HepG2 (cell line): ENCODE results near the gene NCOR2. TPM values are rescaled to one million over a fixed set of nuclear protein-coding genes. Genes with fewer than 3 reads are reported as not detected.

Experiments used
- ATAC-seq: fragments of 200-7000 bp; cut with Tn5 transposase; 3 replicates; pipeline ENCODE4 v1.9.1; 2020; ENCODE audit warnings: mild to moderate bottlenecking, moderate library complexity
- BruUV-seq: library from RNA; stranded (reverse); fragments of 400-500 nt; replicated peaks from 2 replicates; lab custom pipeline; 2021; lab: Mats Ljungman, UMichigan
- CTCF ChIA-PET: fragments of 300-600 bp; formaldehyde crosslinking; extraction: SDS; loops from one replicate; lab custom pipeline; 2021; ENCODE audit warnings: low total read pairs, inconsistent platforms, low intra/inter-chr PET ratio; lab: Yijun Ruan, JAX
- POLR2A ChIA-PET: fragments of 350-600 bp; sonication (Branson Sonifier 250); formaldehyde crosslinking; loops from one replicate; lab custom pipeline; 2020; ENCODE audit warnings: antibody characterized with exemption, inconsistent platforms; lab: Yijun Ruan, JAX
- DNase-seq: peaks from one replicate; pipeline ENCODE4 v3.0.0-alpha.2; 2015; ENCODE audit warnings: low spot score
- FAIRE-seq: peaks from 3 replicates; lab custom pipeline; 2011; peaks lifted over from hg19 to GRCh38; lab: Jason Lieb, UNC
- H2AFZ ChIP-seq: one replicate; pipeline ENCODE4 v1.6.1; 2011; ENCODE audit warnings: low read length, inconsistent platforms
- H3K27ac ChIP-seq: fragments of 300-600 bp; 3 replicates; pipeline ENCODE4 v1.8.0; 2011; ENCODE audit warnings: mixed run types, mild to moderate bottlenecking, mixed read lengths, low read length, inconsistent platforms; ENCODE audit not compliant: insufficient read depth; ENCODE audit errors: extremely low read length
- H3K27me3 ChIP-seq, 2 experiments: fragments of 200-600 bp in 1 of 2; 2 replicates in 1 of 2; 3 replicates in 1 of 2; pipeline versions ENCODE4 v1.6.0 to v1.8.0; 2011; ENCODE audit warnings: low read length in 2 of 2, mild to moderate bottlenecking in 2 of 2, moderate library complexity in 2 of 2, inconsistent platforms in 1 of 2; ENCODE audit not compliant: insufficient read depth in 2 of 2, control insufficient read depth in 1 of 2
- H3K36me3 ChIP-seq, 2 experiments: fragments of 200-600 bp in 1 of 2; replicated peaks in 1 of 2; 2 replicates in 1 of 2; 3 replicates in 1 of 2; pipeline versions ENCODE4 v1.5.1 to v1.8.0; 2011; ENCODE audit warnings: low read length in 2 of 2, inconsistent platforms in 1 of 2; ENCODE audit not compliant: insufficient read depth in 2 of 2, control insufficient read depth in 1 of 2
- H3K4me1 ChIP-seq: 2 replicates; pipeline ENCODE4 v1.5.1; 2012; ENCODE audit warnings: low read length, inconsistent platforms; ENCODE audit not compliant: insufficient read depth
- H3K4me2 ChIP-seq: 2 replicates; pipeline ENCODE4 v1.6.0; 2011; ENCODE audit warnings: low read depth, low read length, inconsistent platforms
- H3K4me3 ChIP-seq, 3 experiments: fragments of 200-600 bp in 1 of 3; sonication (generic), shearing (Covaris generic) in 1 of 3; replicated peaks in 1 of 3; 2 replicates each; pipeline ENCODE4 v1.5.1; 2011 to 2016; ENCODE audit warnings: low read length in 3 of 3, inconsistent platforms in 2 of 3, low read depth in 2 of 3, mild to moderate bottlenecking in 2 of 3, control low read depth in 1 of 3, mixed read lengths in 1 of 3; ENCODE audit not compliant: insufficient read depth in 1 of 3
- H3K79me2 ChIP-seq: one replicate; pipeline ENCODE4 v1.6.1; 2011; ENCODE audit warnings: low read length, inconsistent platforms; ENCODE audit not compliant: insufficient read depth
- H3K9ac ChIP-seq: 2 replicates; pipeline ENCODE4 v1.6.0; 2011; ENCODE audit warnings: mild to moderate bottlenecking, low read depth, low read length, inconsistent platforms; ENCODE audit not compliant: insufficient read depth
- H3K9me3 ChIP-seq: 2 replicates; pipeline ENCODE4 v1.5.1; 2012; ENCODE audit warnings: mild to moderate bottlenecking, low read length
- H4K20me1 ChIP-seq: 2 replicates; pipeline ENCODE4 v1.6.0; 2011; ENCODE audit warnings: inconsistent platforms, mild to moderate bottlenecking, low read length, moderate library complexity; ENCODE audit not compliant: insufficient read depth
- HIVEP1 ChIP-seq: sonication (generic); formaldehyde crosslinking; IDR thresholded peaks from 2 replicates; pipeline ENCODE4 v1.4.0; 2020; ENCODE audit warnings: mild to moderate bottlenecking, missing genetic modification reagents
- HNRNPK ChIP-seq: fragments of 200-400 bp; formaldehyde crosslinking; IDR thresholded peaks from 2 replicates; pipeline ENCODE4 v1.6.1; 2018; ENCODE audit warnings: low read length, low read depth, moderate library complexity, mild to moderate bottlenecking; ENCODE audit not compliant: poor library complexity, severe bottlenecking
- KLF9 ChIP-seq: IDR thresholded peaks from 2 replicates; pipeline ENCODE4 v1.6.1; 2016; ENCODE audit warnings: low read depth
- LCORL ChIP-seq, 2 experiments: fragments of 450-650 bp in 1 of 2; sonication (generic) in 1 of 2; formaldehyde crosslinking in 1 of 2; IDR thresholded peaks; 2 replicates each; pipeline versions ENCODE4 v1.5.0 to v1.6.1; 2017 to 2020; ENCODE audit warnings: antibody characterized with exemption in 1 of 2, missing genetic modification reagents in 1 of 2
- NFKBIZ ChIP-seq: IDR thresholded peaks from 2 replicates; pipeline ENCODE4 v1.6.1; 2018; ENCODE audit warnings: missing genetic modification reagents, missing compliant biosample characterization
- NR2F1 ChIP-seq, 2 experiments: fragments of 450-650 bp in 1 of 2; formaldehyde crosslinking in 1 of 2; IDR thresholded peaks; 2 replicates each; pipeline versions ENCODE4 v1.5.0 to v1.6.1; 2016 to 2020; ENCODE audit warnings: mild to moderate bottlenecking in 1 of 2, missing compliant biosample characterization in 1 of 2, missing genetic modification reagents in 1 of 2, moderate library complexity in 1 of 2
- NR2F6 ChIP-seq, 2 experiments: IDR thresholded peaks; 2 replicates each; pipeline ENCODE4 v1.6.1; 2016; ENCODE audit warnings: antibody characterized with exemption in 1 of 2, mild to moderate bottlenecking in 1 of 2
- PHF21A ChIP-seq: sonication (generic); formaldehyde crosslinking; IDR thresholded peaks from 2 replicates; pipeline ENCODE4 v1.5.0; 2020; ENCODE audit warnings: mild to moderate bottlenecking, missing genetic modification reagents
- RBM39 ChIP-seq: fragments of 200-400 bp; formaldehyde crosslinking; IDR thresholded peaks from one replicate; pipeline ENCODE4 v1.6.1; 2018; ENCODE audit warnings: antibody characterized with exemption, mild to moderate bottlenecking, low read depth, low read length; ENCODE audit not compliant: poor library complexity, severe bottlenecking
- TBX2 ChIP-seq: sonication (generic); formaldehyde crosslinking; IDR thresholded peaks from 2 replicates; pipeline ENCODE4 v1.5.0; 2020; ENCODE audit warnings: missing genetic modification reagents, mild to moderate bottlenecking, borderline replicate concordance
- TCF7 ChIP-seq: sonication (generic); IDR thresholded peaks from 2 replicates; pipeline ENCODE4 v1.6.1; 2016; ENCODE audit warnings: antibody characterized with exemption, low read depth
- U2AF2 ChIP-seq: fragments of 200-400 bp; formaldehyde crosslinking; IDR thresholded peaks from 2 replicates; pipeline ENCODE4 v1.6.1; 2017; ENCODE audit warnings: low read depth, mild to moderate bottlenecking, low read length
- ZBTB7B ChIP-seq: sonication (generic); formaldehyde crosslinking; IDR thresholded peaks from 2 replicates; pipeline ENCODE4 v1.4.0; 2020; ENCODE audit warnings: missing genetic modification reagents
- WGBS: methylation state at CpG from one replicate; pipeline ENCODE4 v1.1.6; 2017; ENCODE audit warnings: low lambda C conversion rate; 5-methylcytosine and 5-hydroxymethylcytosine counted together
- in situ Hi-C: cut with HindIII; loops from 2 replicates; pipeline ENCODE4 v1.10.0; 2017; ENCODE audit warnings: low pct_unique_long_range_greater_than_20kb; ENCODE audit not compliant: extremely low pct_ligation_motif_present
- intact Hi-C: fragments of 100-400 bp; cut with micrococcal nuclease; formaldehyde crosslinking; loops from one replicate; pipeline ENCODE4 v1.10.0; 2022; ENCODE audit not compliant: unreplicated experiment
- polyA plus RNA-seq, 8 experiments: library from polyadenylated mRNA; depleted of rRNA in 3 of 8; stranded (reverse) in 7 of 8; unstranded in 1 of 8; fragments of >200 nt; fragmentation: Illumina TruSeq in 4 of 8; extraction: Trizol in 4 of 8; gene quantifications; 2 replicates each; pipeline versions ENCODE4 v1.2.1 to v1.2.3, GENCODE V29; 2011 to 2016; ENCODE audit warnings: low read depth in 4 of 8, missing spikeins in 1 of 8, mixed read lengths in 1 of 8; ENCODE audit not compliant: insufficient read depth in 1 of 8
- total RNA-seq, 5 experiments: library from RNA; depleted of rRNA; stranded (reverse); fragments of >200 nt; fragmentation: Illumina TruSeq; extraction: Trizol; gene quantifications; 2 replicates each; pipeline ENCODE4 v1.2.3, GENCODE V29; 2016; ENCODE audit warnings: low read depth in 1 of 5
- TF ChIP-seq, protein P1 (sequence below): sonication (generic); formaldehyde crosslinking; IDR thresholded peaks from 2 replicates; pipeline ENCODE4 v1.9.0; 2022; ENCODE audit warnings: missing genetic modification reagents, mild to moderate bottlenecking, borderline replicate concordance
- TF ChIP-seq, protein P2 (sequence below): sonication (generic); formaldehyde crosslinking; IDR thresholded peaks from 2 replicates; pipeline ENCODE4 v1.5.0; 2020; ENCODE audit warnings: missing genetic modification reagents, mild to moderate bottlenecking, borderline replicate concordance
- TF ChIP-seq, protein P3 (sequence below): sonication (generic); formaldehyde crosslinking; IDR thresholded peaks from 2 replicates; pipeline ENCODE4 v1.5.0; 2020; ENCODE audit warnings: mild to moderate bottlenecking, missing genetic modification reagents

The NCOR2 gene
- total and polyA plus RNA-seq, 2 of the 13 experiments (the other 11 are each of a cell fraction or from before 2014, with no cell fraction given): 4.5 to 5.7 TPM

DNA sequence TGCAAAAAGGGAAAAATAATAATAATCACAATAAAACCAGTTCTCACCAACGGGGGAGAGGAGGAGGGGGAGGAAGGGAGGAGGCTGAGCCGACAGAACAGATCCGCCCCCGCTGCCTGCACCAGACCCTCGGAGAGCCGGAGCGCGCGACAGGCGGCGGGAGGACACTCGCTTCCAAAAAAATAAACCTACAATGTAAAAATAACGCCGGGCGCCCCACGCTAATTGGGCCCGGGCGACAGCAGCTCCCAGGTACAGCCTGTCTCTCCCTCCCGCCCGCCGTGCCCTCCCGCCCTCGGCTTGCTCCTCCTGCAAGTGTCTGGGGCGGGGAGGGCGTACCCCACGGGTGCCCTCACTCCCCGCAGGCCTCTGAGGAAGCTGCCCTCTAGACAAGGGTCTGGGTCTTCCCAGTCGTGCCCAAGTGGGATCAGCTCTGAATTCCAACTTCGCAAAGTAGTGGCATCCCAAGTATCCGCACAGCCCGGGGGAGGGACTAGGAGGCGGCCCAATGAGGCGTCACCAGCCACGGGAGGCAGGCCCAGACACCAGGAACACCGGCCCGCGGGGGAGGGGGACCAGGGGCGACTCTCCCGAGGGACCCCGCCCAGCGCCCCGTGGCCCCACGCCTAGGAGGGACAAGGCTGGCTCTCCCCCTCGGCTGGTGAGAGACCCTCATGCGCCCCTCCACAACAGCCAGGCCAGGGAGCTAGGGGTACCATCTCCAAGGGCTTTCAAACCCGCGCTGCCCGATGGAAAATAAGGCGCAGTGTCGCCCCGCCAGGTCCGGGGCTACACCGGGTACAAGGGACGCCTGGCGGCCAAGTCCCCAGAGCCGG lies 1.0 kb downstream of the NCOR2 start (continued):
- TF ChIP-seq, protein P1, sequence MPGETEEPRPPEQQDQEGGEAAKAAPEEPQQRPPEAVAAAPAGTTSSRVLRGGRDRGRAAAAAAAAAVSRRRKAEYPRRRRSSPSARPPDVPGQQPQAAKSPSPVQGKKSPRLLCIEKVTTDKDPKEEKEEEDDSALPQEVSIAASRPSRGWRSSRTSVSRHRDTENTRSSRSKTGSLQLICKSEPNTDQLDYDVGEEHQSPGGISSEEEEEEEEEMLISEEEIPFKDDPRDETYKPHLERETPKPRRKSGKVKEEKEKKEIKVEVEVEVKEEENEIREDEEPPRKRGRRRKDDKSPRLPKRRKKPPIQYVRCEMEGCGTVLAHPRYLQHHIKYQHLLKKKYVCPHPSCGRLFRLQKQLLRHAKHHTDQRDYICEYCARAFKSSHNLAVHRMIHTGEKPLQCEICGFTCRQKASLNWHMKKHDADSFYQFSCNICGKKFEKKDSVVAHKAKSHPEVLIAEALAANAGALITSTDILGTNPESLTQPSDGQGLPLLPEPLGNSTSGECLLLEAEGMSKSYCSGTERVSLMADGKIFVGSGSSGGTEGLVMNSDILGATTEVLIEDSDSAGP (CRISPR knock-in tag): peak; percentile 92
- TF ChIP-seq U2AF2: no peak
- TF ChIP-seq LCORL (IDR thresholded peaks at IDR 0.05): no peak
- no peak; the same call in none of the 2 replicates for TF ChIP-seq LCORL (CRISPR knock-in tag; IDR thresholded peaks at IDR 0.05)
- TF ChIP-seq KLF9 (CRISPR knock-in tag): no peak; the same call in 1 of the 2 replicates
- peak; percentile 60 for TF ChIP-seq RBM39
- peak; percentile 15; the same call in 1 of the 2 replicates for TF ChIP-seq PHF21A (CRISPR knock-in tag)
- TF ChIP-seq HIVEP1: peak; percentile 34; the same call in 1 of the 2 replicates

DNA sequence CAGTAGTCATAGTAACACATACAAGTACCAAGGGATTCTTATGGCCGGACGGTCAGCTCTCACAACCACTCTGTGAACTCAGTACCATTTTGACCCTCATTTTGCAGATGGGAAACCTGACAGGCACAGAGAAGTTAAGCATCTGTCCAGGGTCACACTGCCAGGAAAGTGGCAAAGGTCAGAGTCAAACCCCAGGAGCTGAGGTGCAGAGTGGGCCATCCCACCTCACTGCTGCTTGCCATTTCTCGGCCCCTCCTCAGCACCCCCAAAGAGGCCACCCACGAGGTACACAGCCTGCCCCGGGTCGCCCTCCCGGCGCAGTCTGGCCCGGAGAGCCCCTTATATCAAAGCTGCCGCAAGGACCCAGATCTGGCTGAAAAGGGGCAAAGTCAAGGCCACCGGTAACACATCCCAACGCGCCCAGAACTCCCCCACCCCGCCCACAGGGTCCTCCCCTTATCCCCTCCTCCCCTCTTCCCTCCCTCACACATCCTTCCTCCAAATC lies 1.7 kb downstream of the NCOR2 start:
- H3K4me1 ChIP-seq: peaks cover 28% of the 10 kb centered on the region
- no peaks in the 10 kb centered on the region for H3K36me3 ChIP-seq
- DNase-seq (peak; percentile 13), ATAC-seq (peak; percentile 4; the same call in 1 of the 3 replicates), FAIRE-seq (peak; percentile 4)
- BruUV-seq: TSS peak; percentile 53
- H3K27me3 ChIP-seq: peaks cover 3 to 17% of the 10 kb centered on the region in 2 experiments; a peak in 4 of 5 replicates
- H3K9ac ChIP-seq: peak overlapping the region; percentile 46
- peak overlapping the region; percentile 76 to 92 (median 88) for H3K4me3 ChIP-seq
- 11% methylated on average over 13 of the region's 14 CpGs for WGBS
- in situ Hi-C loops (loop anchor here (5.0 kb wide), 1 partner anchor 202 kb away; no protein-coding TSS in a partner anchor), intact Hi-C loops (loop anchor here (2.0 to 10.0 kb wide), 4 partner anchors 51 to 209 kb away; no protein-coding TSS in a partner anchor)
- peak overlapping the region; percentile 73 for H3K27ac ChIP-seq
- ChIA-PET POLR2A (interaction anchor here (3.2 kb wide), 1 partner anchor 47 kb away, joined by 12 read pairs; no protein-coding TSS in a partner anchor), CTCF (no interaction called here)
- H2AFZ ChIP-seq: no peak overlapping the region
- peaks cover 44% of the 10 kb centered on the region for H4K20me1 ChIP-seq
- H3K79me2 ChIP-seq: peaks cover 51% of the 10 kb centered on the region
- H3K9me3 ChIP-seq: no peaks in the 10 kb centered on the region
- H3K4me2 ChIP-seq: peak overlapping the region; percentile 83
- TF ChIP-seq ZBTB7B (CRISPR knock-in tag): peak; percentile 21; the same call in 1 of the 2 replicates
- TF ChIP-seq, protein P2, sequence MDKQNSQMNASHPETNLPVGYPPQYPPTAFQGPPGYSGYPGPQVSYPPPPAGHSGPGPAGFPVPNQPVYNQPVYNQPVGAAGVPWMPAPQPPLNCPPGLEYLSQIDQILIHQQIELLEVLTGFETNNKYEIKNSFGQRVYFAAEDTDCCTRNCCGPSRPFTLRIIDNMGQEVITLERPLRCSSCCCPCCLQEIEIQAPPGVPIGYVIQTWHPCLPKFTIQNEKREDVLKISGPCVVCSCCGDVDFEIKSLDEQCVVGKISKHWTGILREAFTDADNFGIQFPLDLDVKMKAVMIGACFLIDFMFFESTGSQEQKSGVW (CRISPR knock-in tag): no peak
- no peak for TF ChIP-seq NFKBIZ (CRISPR knock-in tag)
- 0 out of 2 replicates have a peak, but pooled peaks have one; percentile 5 for TF ChIP-seq TBX2 (CRISPR knock-in tag)
- TF ChIP-seq HNRNPK: peak; percentile 49
- TF ChIP-seq TCF7: peak; percentile 71; the same call in 1 of the 2 replicates
- TF ChIP-seq NR2F1 (CRISPR knock-in tag; IDR thresholded peaks at IDR 0.05): peak in 1 of 2 experiments; percentile 20; a peak in 1 of 4 replicates
- TF ChIP-seq NR2F6 (IDR thresholded peaks at IDR 0.05): peak; percentile 35; the same call in 1 of the 2 replicates
- peak; percentile 58 for TF ChIP-seq NR2F6 (CRISPR knock-in tag; IDR thresholded peaks at IDR 0.05)
- TF ChIP-seq, protein P3, sequence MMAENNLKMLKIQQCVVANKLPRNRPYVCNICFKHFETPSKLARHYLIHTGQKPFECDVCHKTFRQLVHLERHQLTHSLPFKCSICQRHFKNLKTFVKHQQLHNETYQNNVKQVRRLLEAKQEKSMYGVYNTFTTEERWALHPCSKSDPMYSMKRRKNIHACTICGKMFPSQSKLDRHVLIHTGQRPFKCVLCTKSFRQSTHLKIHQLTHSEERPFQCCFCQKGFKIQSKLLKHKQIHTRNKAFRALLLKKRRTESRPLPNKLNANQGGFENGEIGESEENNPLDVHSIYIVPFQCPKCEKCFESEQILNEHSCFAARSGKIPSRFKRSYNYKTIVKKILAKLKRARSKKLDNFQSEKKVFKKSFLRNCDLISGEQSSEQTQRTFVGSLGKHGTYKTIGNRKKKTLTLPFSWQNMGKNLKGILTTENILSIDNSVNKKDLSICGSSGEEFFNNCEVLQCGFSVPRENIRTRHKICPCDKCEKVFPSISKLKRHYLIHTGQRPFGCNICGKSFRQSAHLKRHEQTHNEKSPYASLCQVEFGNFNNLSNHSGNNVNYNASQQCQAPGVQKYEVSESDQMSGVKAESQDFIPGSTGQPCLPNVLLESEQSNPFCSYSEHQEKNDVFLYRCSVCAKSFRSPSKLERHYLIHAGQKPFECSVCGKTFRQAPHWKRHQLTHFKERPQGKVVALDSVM (CRISPR knock-in tag): no peak
